SHP77 (cell line): ENCODE results near the gene KCNJ16.
"Not testable (repeated sequence)": the region's sequence is repeated elsewhere in the genome, so short reads cannot be mapped to it uniquely, and the experiment has no call there.

ENCODE experiments used
- DNase-seq, 2 experiments: peaks; one replicate each; lab custom pipeline; 2025; lab: John Stamatoyannopoulos, UW

The KCNJ16 gene

DNA sequence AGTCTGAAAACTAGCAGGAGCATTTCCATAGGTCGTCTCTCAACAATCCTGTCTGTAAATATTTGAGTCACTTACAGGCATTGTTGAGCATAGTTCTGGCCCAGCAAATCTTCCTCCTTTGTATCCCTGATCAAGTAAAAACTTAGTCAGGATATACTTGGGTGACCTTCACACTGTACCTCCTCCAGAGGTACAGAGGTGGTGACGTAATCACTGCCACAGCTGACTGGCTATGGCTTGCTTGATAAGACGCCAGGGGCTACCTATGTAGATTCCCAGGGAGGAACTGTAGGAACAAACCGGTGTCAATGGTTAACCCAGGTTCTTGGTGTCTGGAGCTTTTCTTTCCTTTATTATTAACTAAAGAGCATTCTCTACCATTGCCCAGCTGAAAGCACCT, at the start of gene KCNJ16:
TSS of gene KCNJ16 (plus strand) at position 270 of the 400 bp plus-strand sequence. CDS start 56,863 bp downstream, outside the sequence.
- DNase-seq, result no peak

DNA sequence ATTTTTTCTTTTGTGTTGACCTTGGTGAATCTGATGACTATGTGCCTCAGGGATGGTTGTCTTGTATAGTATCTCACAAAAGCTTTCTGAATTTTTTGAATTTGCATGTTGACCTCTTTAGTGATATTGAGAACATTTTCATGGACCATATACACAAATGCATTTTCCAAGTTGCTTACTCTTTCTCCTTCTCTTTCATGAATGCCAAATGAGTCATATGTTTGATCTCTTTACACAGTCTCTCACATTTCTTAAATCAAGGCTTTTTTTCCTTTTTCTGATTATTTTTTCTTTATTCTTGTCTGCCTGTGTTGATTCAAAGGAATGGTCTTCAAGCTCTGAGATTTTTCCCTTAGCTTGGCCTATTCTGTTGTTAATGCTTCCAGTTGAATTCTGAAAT, 46.6 kb upstream of the KCNJ16 start:
- DNase-seq, result no peak

DNA sequence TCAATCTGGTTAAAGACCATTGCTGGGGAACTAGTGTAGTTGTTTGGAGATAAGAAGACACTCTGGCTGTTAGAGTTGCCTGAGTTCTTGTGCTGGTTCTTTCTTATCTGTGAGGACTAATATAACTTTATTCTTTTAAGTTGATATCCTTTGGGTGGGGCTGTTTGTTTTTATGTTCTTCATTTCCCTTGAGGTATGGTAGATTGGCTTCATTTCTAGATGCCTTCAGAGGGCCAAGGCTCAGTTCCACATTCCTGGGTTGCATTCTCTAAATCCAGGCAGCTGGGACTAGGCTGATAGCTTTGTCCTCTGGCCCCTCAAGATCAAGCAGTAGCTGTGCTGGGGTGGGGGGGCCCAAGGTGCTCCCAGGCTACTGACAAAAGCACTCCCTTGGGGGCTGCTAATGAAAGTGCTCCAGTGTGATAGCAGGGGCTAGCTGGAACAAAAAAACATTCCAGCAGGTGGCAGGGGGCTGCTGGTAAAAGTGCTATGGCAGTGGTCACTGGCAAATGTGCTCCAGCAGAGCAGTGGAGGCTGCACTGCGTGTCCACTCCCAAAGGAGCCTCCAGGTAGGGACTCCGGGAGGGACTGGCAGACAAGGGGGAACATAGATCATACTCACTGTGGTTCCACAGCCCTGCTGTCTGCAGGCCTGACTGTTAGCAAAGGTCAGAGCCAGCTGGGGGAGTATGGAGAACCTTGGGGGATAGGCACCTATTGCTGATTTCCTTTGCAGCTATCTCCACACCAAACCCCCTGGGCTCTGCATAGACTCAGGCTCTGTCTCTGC, 45.9 kb upstream of the KCNJ16 start:
- no peak for DNase-seq

DNA sequence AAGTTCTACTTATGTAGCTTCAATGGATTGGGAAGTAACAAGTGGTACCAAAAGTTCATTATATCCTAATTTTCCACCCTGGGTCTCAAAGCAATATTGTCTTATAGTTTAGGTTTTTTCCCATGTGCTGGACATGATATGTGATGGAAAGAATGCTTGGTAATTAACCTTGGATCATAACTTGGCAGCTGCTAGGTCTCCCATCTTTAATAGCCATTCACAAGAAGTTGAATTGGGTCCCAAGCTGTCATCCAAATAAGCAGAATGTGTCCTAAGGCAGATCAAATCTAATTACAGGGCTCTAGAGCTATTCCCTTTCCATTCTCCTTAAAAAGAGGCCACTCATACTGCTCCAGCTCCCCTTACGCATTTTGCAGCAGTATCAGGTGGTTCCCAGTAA, 44.7 kb upstream of the KCNJ16 start:
- no peak for DNase-seq

DNA sequence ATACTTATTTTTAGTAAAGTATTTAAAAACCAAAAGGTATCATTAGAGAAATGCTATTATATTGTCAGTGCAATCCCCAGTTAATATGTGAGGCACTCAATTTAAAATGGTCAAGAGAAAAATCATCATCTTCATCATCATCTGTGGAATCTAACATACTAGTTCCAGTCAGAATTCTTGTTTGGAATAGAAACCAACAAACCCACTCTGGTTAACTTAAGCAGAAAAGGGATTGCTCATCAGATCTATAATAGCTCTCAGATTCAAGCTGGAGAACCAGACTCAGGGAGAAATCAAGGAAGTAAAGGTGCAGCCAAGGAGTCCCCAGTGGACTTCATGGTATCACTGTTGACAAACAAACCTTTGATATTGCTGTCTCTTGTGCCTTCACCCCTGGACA, 43.7 kb upstream of the KCNJ16 start:
- DNase-seq, result no peak

DNA sequence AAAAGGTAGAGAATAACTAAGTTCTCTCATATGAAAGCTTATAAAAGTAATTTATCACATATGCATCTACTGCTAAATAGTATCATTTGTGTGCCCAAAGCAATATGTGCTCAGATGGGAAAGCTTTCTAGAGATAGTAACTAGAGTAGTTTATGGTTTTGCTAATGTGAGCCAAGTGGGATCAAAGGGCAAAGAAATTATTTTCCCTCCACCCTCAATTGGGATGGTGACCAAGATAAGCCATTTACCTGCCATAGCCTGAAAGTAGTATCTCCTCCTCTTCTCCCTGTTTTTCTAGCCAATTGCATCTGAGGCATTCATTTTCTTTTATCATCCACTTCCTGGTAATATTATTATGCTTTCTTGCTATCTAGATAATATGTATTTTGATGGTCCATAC, 41.9 kb upstream of the KCNJ16 start:
- no peak for DNase-seq

DNA sequence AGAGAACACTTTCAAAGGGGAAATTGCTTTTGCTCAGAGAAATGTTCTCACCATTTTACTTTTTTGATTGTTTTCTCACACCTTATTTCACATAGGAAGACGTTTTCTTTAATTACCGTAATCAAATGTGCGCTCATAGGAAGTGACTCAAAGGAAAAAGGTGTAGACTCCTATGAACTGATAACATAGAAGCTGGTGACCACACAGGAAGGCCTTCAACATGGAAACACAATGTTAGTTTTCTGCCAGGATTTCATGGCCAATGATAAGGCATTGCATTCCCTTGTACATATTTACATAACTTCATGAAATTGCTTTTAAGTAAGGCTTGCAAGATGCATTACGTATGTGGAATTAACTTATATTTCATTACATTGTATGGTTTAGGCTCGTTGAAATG, 40.9 kb upstream of the KCNJ16 start:
- no peak for DNase-seq

DNA sequence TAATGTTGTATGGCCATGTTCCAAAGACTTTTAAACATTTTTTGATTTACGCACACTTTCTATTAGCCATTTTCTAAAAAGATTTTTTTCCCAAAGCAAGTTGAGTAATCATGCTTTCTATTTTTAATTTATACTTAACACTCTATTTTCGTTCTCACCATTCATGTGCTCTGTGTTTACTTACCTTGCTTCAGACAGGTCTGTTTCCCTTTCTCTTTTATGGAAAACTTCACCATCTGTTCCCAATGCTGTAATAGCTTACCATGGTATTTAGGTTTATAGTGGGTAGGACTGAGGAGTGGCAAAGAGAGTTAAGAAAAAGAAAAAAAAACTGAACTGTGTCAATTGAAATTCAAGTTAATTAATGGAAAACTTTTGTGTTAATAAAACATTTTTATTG, 37.5 kb upstream of the KCNJ16 start:
- no peak for DNase-seq

DNA sequence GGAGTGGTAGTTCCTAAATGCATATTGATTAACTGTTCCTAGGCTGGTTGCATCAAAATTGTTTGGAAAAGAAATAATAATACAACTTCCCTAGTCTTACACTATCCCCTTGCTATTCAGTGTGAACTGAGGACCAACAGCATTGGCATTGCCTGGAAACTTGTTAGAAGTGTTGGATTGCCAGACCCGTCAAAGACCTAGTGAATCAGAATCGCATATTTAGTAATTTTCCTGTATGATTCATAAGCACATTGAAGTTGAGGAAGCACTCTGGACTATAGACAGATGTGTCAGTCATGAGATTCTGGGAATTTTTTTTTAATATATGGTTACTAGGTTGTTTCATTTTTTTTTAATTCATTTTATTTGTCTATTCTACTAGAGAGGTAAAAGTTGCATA, 34.7 kb upstream of the KCNJ16 start:
- DNase-seq, result no peak

DNA sequence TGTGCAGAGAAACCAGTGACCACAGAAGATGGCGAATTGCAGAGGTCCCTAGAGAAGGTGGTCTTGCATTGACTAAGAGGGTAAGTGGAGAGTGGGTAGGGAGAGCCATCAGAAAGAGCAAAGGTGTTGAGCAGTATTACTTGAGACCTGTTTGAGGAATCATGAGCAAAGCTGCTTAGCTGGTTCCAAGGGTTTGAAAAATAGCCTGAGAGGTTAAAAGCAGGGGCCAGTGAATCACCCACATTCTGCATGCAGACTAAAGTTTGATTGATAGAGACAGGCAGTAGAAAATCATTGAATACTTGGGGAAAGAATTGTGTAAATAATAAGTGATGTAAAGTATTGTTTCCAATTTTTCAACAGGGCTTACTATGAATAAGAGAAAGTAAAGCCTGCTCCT, 34.0 kb upstream of the KCNJ16 start:
- no peak for DNase-seq

DNA sequence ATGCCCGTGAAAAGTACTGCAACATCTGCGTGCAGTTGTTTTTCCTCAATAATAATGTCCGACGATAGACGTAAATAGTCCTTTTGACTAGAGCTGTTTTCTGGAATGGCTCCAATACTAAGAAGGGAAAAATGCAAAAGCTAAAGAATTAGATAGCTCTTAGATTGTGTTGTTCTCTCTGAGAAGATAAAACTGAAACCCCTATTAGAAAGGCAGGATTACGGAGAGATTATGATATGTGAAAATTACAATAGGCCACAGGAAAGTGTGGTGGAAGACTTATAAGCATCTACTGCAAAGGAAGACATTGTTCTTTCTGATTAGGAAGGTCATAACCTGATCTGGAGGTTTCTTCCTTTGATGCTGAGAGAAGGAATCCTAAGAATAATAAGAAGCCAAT, 33.5 kb upstream of the KCNJ16 start:
- DNase-seq, result no peak

DNA sequence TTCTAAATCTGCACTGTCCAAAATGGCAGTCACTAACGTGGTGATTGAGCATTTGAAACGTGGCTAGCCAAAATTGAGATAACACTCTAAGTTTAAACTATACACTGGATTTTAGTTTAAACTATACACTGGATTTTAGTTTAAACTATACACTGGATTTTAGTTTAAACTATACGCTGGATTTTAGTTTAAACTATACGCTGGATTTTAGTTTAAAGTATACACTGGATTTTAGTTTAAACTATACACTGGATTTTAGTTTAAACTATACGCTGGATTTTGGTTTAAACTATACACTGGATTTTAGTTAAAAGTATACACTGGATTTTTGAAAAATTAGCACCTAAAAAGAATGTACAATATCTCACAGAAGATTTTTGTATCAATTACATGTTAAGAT, 29.2 kb upstream of the KCNJ16 start:
- not testable (repeated sequence) for DNase-seq

DNA sequence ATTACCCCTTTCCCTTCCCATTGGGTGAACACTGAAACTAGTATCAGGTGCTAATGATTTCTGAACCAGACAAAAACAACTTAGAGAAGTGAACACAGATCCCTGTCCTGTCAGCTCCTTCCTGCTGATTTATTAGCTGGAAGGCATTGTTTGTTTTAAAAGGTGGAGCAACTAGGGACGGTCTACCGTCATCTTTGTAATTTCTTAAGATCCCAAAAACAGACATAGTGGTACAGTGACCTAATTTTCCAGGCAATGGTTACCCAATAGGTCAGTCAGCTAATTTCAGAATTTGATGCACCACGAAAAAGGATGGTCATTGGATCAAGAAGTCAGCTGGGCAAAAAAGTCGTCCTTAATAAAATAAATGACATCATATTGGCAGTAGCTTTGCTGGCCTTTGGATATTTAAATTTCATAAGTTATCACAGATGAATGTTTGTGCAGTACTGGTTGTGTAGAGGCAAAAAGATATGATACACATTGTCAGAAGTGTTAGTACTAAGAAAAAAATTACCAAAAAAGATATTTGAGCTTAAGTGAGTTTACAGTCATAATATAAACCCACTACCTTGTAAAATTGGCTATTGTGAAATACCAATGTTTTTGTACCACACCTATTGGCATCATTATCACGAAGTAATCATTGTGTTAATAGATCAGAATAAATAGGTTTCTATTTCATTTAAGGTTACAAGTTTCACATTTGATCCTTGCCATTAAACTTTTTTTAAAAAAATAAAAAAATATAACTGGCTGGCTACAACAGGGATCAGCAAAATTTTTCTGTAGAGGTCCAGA, 27.2 kb upstream of the KCNJ16 start:
- no peak for DNase-seq

DNA sequence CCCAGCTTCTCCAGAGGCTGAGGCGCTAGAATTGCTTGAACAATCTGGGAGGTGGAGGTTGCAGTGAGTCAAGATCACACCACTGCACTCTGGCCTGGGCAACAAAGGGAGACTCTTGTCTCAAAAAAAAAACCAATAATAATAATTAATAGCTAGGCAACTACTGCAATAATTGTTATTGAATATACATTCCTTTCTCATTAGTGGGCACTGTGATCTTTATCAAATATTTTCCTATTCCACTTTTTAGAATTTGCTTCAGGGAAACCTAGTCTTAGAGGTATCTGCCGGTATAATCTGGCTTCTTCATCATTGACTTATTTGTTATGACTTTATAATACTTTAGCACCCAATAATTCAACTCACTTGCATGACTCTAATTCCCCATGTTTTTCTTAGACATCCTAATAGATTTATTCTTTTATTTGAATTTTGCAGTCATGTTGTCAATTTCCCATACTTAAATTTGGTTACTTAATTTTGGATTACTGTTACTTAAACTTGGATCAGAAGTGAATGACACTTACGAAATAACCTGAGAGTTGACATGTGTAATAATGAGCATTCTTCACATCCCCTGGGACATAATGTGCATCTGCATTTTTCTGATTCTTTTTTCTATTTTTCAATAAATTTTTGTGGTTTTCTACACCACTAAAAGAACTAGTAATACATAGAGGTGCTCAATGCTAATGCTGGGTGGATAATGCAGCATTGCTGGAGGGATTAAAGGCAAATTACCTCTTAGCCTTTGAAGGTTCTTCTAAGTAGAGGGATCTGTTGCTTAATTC, 25.0 kb upstream of the KCNJ16 start:
- DNase-seq, result no peak

DNA sequence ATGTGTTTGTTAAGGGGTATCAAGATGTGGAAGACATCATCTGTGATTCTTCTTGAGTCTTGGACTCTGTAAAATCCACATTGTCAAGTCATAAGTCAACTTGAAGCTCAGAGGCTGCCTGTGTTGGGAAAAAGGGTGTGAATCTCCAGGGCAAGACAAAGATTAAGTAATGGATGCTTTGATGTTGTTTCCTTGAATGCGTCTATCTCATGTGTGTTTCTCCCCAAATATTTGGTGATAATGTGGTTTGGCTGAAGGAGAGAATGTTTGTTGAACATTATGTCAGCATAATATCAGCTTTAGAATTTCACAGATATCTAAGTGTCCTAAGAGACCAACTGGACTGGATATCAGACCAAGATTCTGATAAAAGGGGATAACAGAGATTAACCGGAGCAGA, 24.1 kb upstream of the KCNJ16 start:
- DNase-seq, result no peak

DNA sequence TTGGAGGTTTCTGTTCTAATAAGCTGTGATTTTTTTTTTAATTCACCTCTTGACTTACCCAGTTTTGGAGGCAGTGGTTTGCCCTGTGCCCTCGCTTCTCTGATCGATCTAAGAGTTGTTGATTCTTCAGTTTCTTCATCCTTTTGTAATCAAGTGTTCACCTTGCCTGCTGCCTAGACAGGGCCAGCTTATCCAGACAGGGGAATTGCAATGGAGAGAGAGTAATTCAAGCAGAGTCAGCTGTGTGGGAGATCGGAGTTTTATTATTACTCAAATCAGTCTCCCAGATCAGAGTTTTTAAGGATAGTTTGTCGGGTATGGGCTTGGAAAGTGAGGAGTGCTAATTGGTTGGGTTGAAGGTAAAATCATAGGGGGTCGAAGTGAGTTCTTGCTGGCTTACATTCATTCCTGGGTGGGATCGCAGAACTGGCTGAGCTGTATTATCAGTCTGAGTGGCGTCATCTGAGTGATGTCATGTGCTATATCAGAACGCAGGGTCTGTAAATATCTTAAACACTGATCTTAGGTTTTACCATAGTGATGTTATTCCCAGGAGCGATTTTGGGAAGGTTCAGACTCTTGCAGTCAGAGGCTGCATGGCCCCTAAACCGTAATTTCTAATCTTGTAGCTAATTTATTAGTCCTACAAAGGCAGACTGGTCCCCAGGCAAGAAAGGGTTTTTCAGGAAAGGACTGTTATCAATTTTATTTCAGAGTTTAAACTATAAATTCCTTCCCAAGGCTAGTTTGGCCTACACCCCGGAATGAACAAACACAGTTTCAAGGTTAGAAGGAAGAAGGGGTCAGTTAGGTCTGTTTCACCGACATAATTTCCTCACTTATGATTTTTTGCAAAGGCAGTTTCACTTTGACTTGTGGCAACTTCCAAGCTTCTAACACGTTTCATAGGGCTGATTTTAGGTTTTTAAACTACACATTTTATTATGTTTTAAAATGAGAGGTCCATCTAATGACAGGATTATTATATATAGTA, 21.5 kb upstream of the KCNJ16 start:
- peak; percentile 2 to 13 for DNase-seq

DNA sequence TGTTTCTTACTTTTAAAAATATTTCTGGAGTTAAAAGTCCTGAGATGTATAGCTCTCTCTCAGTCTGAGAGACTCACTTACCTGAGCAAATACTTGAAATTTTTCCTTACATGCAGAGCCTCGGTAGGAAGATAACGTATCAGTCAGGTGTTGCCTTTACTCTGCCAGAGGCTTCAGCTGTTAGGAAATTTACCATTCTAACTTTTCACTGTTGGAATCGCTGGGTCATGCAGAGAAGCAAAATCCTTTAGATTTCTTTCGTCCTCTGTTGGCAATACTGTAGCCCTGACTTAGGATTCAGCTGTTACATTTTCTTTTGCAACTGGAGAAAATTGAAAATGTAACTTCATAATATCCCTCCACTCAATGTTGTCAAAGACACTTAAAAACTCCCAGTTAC, 20.0 kb upstream of the KCNJ16 start:
- no peak for DNase-seq

DNA sequence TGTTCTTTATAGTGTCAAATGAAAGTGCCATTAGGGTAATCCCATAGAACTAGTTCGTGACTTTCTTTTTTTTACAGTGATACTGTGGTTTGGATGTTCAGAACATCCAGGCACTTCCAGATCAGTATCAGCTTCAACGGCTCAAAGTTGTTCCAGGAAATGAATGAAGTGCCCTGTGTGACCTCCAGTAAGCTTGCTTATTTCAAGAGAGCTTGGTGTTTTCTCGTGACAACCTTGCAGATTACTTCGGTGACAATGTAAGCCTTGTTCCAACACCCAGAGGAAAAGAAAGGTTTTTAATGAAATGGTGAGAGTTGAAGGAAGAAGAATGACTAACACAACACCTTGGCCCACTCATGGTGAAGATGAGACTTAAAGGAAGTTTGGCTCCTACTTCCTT, 16.0 kb upstream of the KCNJ16 start:
- DNase-seq, result no peak

DNA sequence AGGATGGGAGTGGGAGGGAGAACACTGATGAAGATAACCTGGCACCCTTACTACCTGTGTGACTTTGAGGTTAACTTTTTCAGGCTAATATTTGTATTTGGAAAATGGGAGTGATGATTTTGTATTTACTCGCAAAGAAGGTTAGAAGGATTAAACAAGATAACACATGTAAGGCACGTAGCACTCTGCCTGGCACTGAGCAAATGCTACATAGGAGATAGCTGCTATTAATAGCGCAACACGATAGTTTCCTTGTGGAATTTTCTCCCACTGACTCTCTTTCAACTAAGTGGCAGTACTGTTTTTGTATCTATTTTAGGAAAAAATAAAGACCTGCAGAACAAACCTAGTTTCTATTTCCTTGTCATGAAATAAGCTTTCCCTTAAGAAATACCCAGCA, 15.4 kb upstream of the KCNJ16 start:
- no peak for DNase-seq

DNA sequence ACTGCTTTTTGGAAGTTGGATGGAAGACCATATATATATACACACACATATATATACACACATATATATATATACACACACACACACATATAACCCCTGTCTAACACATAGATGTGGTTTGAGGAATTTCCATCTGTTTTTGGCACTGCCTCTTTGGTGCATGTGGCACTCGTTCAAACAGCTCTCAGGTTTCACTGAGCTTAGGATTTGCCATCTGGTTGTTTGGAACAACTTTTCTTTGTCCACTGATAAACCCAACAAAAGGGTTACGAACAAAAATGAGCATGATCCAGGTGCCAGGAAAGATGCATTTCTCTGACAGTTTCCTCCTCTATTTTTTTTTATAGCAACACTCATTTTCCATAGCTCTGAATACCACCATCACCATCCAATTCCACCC, 14.6 kb upstream of the KCNJ16 start:
- no peak for DNase-seq

DNA sequence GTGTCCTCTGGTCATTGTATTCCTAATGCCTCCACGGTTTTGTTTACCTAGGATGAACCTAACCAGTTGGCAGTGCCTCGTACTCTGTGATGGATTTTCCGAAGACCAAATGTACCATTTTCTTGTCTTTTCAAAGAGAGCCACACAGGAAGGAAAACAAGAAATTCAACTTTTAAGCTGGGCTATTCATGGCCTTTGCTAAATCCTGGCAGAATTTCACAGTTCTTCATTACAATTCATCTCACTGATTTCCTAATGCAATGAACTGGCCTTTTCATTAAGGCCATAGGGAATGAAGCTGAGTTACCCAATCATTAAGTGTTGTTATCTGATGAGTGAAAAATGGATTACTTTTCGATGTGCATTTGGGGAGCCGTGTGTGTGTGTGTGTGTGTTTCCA, 7.9 kb upstream of the KCNJ16 start:
- DNase-seq, result no peak
